Ovary (tissue), 9 donors: ENCODE data around the gene EZH1. TPM values are rescaled to one million over a fixed set of nuclear protein-coding genes. Genes with fewer than 3 reads are reported as not detected.

ENCODE experiments used
- DNase-seq, 5 donors: peaks; one replicate each; pipeline ENCODE4 v3.0.0-alpha.2; 2019 to 2020
- H3K27ac ChIP-seq, 2 donors: fragments of 200-600 bp; one replicate each; pipeline versions ENCODE4 v1.5.1 to v1.8.0; 2019 to 2022
- H3K27me3 ChIP-seq: fragments of 200-600 bp; one replicate; pipeline ENCODE4 v1.8.0; 2022
- H3K36me3 ChIP-seq: fragments of 200-600 bp; sonication (generic); one replicate; pipeline ENCODE4 v1.5.1; 2019
- H3K4me1 ChIP-seq: one replicate; pipeline ENCODE4 v1.8.1; 2013; ENCODE audit warnings: mild to moderate bottlenecking, moderate library complexity; ENCODE audit not compliant: insufficient read depth
- H3K4me3 ChIP-seq: fragments of 200-600 bp; sonication (generic); one replicate; pipeline ENCODE4 v1.5.1; 2017
- H3K9me3 ChIP-seq, 2 donors: fragments of 200-600 bp in 1 of 2; sonication (generic) in 1 of 2; one replicate each; pipeline versions ENCODE4 v1.5.1 to v1.8.1; 2013 to 2019; ENCODE audit warnings: mild to moderate bottlenecking in 1 of 2, moderate library complexity in 1 of 2
- CTCF ChIP-seq, 3 donors: fragments of 450-650 bp in 2 of 3; fragments of 200-600 bp in 1 of 3; IDR thresholded peaks; one replicate each; pipeline versions ENCODE4 v1.5.1 to v1.8.0; 2016 to 2022; ENCODE audit warnings: antibody characterized with exemption in 3 of 3, mild to moderate bottlenecking in 1 of 3
- EP300 ChIP-seq: sonication (generic); formaldehyde crosslinking; IDR thresholded peaks from one replicate; pipeline ENCODE4 v1.6.1; 2017; ENCODE audit warnings: antibody characterized with exemption
- POLR2A ChIP-seq: fragments of 450-650 bp; IDR thresholded peaks from one replicate; pipeline ENCODE4 v1.6.1; 2017; ENCODE audit warnings: antibody characterized with exemption, mild to moderate bottlenecking, moderate library complexity
- WGBS, 3 donors: extraction: QIAGEN DNeasy Blood & Tissue Kit in 1 of 3; methylation state at CpG; one replicate each; pipeline versions ENCODE4 v1.1.5 to v1.1.7; 2013 to 2017; 5-methylcytosine and 5-hydroxymethylcytosine counted together
- intact Hi-C, 4 donors: fragments of 100-400 bp; cut with DNase I; formaldehyde crosslinking; loops; one replicate each; pipeline versions ENCODE4 v1.11.0 to v1.15.1; 2022 to 2023
- polyA plus RNA-seq, 2 donors: library from polyadenylated mRNA; stranded (reverse); fragments of 200-250 nt in 1 of 2; fragments of 350-450 nt in 1 of 2; fragmentation: Illumina TruSeq in 1 of 2; extraction: RNeasy Lipid Tissue Mini Kit (QIAGEN cat#74804) in 1 of 2; gene quantifications; one replicate each; pipeline ENCODE4 v1.2.3, GENCODE V29; 2013 to 2014
- total RNA-seq, 7 donors: library from RNA; depleted of rRNA in 2 of 7; stranded (reverse); fragments of >200 nt in 2 of 7; fragmentation: NEBNext Ultra II Directional in 3 of 7; extraction: Animal tissue kit (Norgen Biotek cat#: 25700) in 3 of 7; gene quantifications; one replicate each; pipeline versions ENCODE4 v1.1.0 to v1.2.4, GENCODE V29; 2016 to 2023
- donor health status: DM: no; HTN: no; CAD: no; lungs with moderate emphysema.
- donor health status: DM: no; HTN: no; CAD: no.
- donor health status: Bipolar disorder and iron deficiency.
- donor health status: DM: yes; HTN: yes; CAD: no.
- donor health status: DM: no; HTN: no; CAD: no.
- donor health status: DM: yes; HTN: yes; CAD: no.

The EZH1 gene
- total and polyA plus RNA-seq, 9 donors = 32.9 to 95.2 (median 67.8) TPM

GRCh38 chr17:42767512-42767911 lies 22.7 kb upstream of the EZH1 start:
- Histone ChIP-seq H3K27ac (no peak overlapping the region), H3K4me3 (no peak overlapping the region), H3K9me3 (no peaks in the 10 kb centered on the region), H3K27me3 (no peaks in the 10 kb centered on the region), H3K4me1 (no peaks in the 10 kb centered on the region), H3K36me3 (no peaks in the 10 kb centered on the region)
- intact Hi-C loops = loop anchor here in 1 of 4 donors (10.0 kb wide), 1 partner anchor 183 kb away; no protein-coding TSS in a partner anchor
- TF ChIP-seq CTCF (IDR thresholded peaks at IDR 0.05) = no peak
- TF ChIP-seq EP300 = no peak
- TF ChIP-seq POLR2A = no peak
- DNase-seq = no peak

GRCh38 chr17:42766124-42766523 lies 21.3 kb upstream of the EZH1 start:
- no peaks in the 10 kb centered on the region for H3K36me3 ChIP-seq
- no peak overlapping the region for H3K4me3 ChIP-seq
- no peaks in the 10 kb centered on the region for H3K27me3 ChIP-seq
- intact Hi-C loops = loop anchor here in 1 of 4 donors (10.0 kb wide), 1 partner anchor 181 kb away; no protein-coding TSS in a partner anchor
- DNase-seq = no peak
- WGBS, 3 donors = 81 to 84% (median 83%) methylated on average over 6 of the region's 6 CpGs
- no peak for TF ChIP-seq CTCF (IDR thresholded peaks at IDR 0.05)
- TF ChIP-seq POLR2A = no peak
- TF ChIP-seq EP300 = no peak
- no peak overlapping the region for H3K27ac ChIP-seq
- no peaks in the 10 kb centered on the region for H3K9me3 ChIP-seq
- H3K4me1 ChIP-seq = no peaks in the 10 kb centered on the region

- Histone ChIP-seq H3K27ac (no peak overlapping the region), H3K4me3 (peak overlapping the region; percentile 39)
- TF ChIP-seq POLR2A (no peak), EP300 (no peak), CTCF (IDR thresholded peaks at IDR 0.05) (no peak)
These were observed 16.8 kb upstream of the EZH1 start for GRCh38 chr17:42761638-42762037.

GRCh38 chr17:42760652-42761581 lies 16.1 kb upstream of the EZH1 start, which contains the start of gene RAMP2:
Gene RAMP2 (plus strand): TSS chr17:42761227. CDS start chr17:42761262, 35 bp downstream.
- peak; percentile 41 to 69 (median 45) for DNase-seq
- 1 to 3% (median 1%) methylated on average over 42 to 84 of the region's 92 CpGs for WGBS, 3 donors
- H3K27ac ChIP-seq = peak within 1 kb of the TSS in 1 of 2 donors; percentile 14

More at GRCh38 chr17:42761638-42762037, 16.8 kb upstream of the EZH1 start:
- H3K4me1 ChIP-seq = peaks cover 4% of the 10 kb centered on the region
- no peaks in the 10 kb centered on the region for H3K27me3 ChIP-seq
- no peaks in the 10 kb centered on the region for H3K9me3 ChIP-seq
- H3K36me3 ChIP-seq = no peaks in the 10 kb centered on the region
- DNase-seq = no peak
- WGBS, 3 donors = 27 to 33% (median 30%) methylated on average over 12 of the region's 12 CpGs
- intact Hi-C loops = loop anchor here (5.0 to 10.0 kb wide), 3 partner anchors 39 to 179 kb away; no protein-coding TSS in a partner anchor

More at GRCh38 chr17:42760652-42761581, 16.1 kb upstream of the EZH1 start, which contains the start of gene RAMP2:
- intact Hi-C loops = loop anchor here (5.0 to 10.0 kb wide), 3 partner anchors 39 to 179 kb away; no protein-coding TSS in a partner anchor
- H3K4me1 ChIP-seq = peaks cover 4% of the 10 kb centered on the region
- no peaks in the 10 kb centered on the region for H3K9me3 ChIP-seq
- H3K36me3 ChIP-seq = no peaks in the 10 kb centered on the region
- peak within 1 kb of the TSS; percentile 39 for H3K4me3 ChIP-seq
- H3K27me3 ChIP-seq = no peaks in the 10 kb centered on the region
- TF ChIP-seq EP300 (no peak), CTCF (IDR thresholded peaks at IDR 0.05) (no peak)
